Measurements from ENCODE around the gene MRPS27.

Gene MRPS27

DNA sequence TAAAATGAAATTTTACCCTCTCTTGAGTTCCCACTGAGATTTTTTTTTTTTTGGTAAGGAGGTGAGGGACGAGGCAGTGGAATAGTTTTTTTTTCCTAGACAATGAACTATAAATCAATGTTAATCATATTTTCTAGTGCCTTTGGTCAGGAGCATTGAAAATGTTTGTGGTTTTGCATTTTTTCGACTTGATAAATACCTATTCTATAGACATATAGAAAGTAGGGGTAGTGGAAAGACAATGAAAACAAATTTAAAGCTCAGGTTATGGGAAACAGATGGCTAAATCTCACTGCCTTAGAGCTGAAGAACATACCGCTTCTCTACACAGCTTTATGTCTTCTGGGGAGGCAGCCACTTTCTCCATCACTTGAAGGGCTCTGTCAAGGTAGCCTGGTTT, 94.3 kb downstream of the MRPS27 start:
- no peak for DNase-seq

DNA sequence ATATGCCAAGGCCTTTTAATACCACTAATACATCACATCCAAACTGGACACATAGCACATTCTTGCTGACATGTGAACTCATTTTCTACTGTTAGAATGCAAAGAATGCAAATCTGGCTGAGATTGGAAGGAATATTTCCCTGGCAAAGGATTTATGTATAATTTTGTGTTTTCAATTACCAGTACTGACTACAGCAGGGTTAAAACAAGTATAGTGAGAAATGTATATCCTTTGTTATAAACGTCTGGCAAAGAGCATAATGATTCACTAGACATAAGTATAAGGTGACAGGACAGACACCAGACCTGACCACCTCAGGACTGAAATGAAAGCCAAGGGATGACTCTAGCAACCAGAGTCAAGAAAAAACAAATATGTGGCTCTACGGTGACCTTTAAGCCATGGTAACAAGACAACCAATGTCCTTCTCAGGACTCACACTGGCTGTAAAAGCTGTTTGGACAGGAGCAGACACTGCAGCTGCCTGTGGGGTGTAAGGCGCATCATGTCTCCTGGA, 95.0 kb downstream of the MRPS27 start:
- DNase-seq: no peak

GRCh38 chr5:72223371-72223770, 96.7 kb downstream of the MRPS27 start:
- no peak for DNase-seq

- DNase-seq: no peak
These were observed 97.5 kb downstream of the MRPS27 start for GRCh38 chr5:72222521-72222920.

DNA sequence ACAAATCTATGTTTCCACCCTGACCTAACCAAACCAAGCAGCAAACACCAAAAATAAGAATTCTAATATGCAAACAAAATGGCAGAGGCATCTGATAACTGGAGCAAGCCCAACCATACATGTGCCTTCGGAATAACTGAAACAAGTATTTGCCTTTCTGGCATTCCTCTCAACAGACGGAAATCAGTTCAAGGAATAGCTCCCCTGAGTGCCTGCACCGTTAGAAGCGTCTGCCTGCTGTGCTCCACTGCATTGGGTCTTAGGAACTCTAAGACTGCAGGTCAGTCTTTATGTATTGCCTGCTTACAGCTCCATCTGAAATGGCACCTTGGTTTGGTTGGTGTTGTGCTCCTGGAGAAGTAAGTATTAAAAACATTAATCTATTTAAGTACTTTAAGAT, 98.5 kb downstream of the MRPS27 start:
- no peak for DNase-seq

- no peak for DNase-seq
These were observed 98.9 kb downstream of the MRPS27 start for GRCh38 chr5:72221099-72221498.

DNA sequence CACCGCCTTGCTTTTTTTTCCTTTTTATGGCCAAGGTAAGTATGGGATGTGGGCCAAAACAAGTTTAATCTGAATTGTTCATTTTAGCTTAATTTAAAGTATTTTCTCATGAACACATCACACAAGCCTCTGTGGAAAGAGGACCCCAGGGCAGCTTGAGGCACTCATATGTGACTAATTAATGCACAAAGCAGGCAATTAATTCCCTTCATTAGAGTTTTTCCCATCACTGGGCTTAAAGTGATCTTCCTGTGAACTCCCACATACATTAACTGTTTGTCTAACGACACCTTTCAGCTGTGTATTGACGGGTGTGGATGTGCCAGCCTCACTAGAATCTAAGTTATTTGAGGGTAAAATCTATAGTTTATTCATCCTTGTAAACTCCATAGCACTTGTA, 103.3 kb downstream of the MRPS27 start:
- no peak for DNase-seq

DNA sequence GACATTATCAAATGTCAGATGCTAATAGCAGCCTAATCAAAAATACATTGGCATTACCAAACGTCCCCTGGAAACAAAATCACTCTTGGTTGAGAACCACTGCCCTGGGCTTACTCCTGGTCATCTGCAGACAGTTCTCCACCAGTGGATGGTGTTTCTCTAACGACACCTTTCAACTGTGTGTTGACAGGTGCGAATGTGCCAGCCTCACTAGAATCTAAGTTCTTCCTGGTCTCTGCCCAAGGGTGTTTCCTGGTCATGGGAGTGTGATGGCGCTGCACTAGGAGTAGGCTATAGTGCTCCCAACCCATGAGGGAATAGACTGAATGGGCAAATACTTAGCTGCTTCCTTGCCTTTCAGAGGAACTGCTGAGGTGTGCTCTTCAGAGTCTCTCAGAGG, 105.9 kb downstream of the MRPS27 start:
- no peak for DNase-seq

DNA sequence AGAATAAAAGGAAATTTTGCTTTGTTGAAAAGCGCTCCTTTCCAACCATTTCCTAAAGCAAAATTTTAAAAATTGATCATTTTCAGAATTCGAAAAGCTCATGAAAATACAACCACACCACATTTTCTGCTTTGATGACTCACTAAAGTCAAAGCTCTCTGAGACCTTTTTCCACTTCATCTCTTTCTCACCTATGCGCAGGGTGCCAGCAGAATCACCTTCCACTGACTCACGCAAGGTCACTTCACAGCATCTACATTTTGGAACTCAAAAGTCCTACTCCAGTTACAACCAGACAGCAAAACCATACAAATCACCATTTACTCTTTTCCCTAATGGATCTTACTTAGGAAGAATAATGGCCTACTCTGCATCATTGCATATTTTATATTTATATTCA, 106.6 kb downstream of the MRPS27 start:
- no peak for DNase-seq

- no peak for DNase-seq
These were observed 107.9 kb downstream of the MRPS27 start for GRCh38 chr5:72212171-72212570.

- no peak for DNase-seq
These were observed 109.0 kb downstream of the MRPS27 start for GRCh38 chr5:72210888-72211678.

DNA sequence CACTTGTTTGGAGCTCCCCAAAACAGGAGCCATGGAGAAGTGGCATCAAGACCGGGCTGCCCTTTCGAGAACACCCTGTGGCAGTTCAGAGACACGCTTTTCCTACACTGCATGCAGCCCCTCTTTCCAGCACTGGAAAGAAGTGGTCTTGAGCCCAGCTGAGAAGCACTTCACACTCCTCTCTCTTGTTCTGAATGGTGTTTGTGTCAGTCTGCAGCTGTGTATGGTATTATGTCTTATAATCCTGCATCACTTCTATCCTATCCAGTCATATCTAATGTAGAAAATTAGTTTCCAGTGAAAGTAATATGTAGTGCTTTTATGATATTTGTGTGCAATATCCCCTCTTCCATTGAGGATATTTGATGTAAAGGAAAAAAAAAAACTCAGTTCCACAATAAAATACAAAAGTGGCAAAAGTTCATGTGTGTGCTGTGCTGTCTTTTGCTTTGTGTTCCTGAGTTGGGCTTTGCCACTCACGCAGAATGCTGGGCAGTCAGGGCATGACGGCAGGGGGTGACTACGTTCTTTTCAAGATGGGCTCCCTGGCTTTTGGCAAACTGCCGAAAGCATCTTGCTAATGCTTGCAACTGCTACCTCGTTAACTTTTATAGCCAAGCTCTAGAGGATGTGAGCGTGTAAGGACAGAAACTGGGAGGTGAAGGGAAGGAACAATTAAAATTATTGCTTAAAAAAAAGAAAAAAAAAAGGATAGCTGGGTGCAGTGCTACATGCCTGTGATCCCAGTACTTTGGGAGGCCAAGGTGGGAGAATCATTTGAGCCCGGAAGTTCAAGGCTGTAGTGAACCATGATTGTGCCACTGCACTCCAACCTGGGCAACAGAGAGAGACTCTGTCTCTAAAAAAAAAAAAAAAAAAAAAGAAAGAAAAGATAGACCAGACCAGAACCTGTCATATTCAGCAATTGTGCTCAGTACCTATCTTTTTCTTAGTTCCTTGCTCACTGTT, 110.6 kb downstream of the MRPS27 start:
- no peak for DNase-seq

DNA sequence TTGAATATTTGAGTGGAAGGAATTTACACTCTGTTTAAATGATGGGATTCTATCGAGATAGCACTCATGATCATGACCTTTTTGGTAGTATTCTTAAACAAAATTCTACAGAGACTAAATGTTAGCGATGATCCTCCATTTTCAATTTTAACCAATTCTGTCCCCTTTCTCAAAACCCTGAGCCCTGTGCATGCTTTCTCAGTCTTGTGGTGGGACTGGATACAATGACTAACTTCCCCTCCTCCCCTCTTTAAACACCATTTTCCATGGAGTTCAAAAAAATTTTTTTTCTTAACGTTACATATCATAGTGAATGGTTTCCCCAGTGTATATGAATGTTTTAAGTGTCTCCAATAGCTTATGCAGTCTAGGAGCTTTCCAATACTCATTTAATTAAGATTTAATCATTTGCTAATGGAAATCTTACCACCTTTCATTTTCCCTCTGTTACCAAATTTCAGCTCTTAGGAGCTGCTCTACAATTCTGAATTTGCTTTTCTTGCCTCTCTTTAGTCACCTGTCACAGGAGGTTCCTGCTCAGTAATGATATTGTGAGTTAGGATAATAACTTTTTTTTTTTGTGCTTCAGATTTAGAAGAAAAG, 111.6 kb downstream of the MRPS27 start:
- DNase-seq: no peak

GRCh38 chr5:72206994-72207393, 113.0 kb downstream of the MRPS27 start:
- no peak for DNase-seq

DNA sequence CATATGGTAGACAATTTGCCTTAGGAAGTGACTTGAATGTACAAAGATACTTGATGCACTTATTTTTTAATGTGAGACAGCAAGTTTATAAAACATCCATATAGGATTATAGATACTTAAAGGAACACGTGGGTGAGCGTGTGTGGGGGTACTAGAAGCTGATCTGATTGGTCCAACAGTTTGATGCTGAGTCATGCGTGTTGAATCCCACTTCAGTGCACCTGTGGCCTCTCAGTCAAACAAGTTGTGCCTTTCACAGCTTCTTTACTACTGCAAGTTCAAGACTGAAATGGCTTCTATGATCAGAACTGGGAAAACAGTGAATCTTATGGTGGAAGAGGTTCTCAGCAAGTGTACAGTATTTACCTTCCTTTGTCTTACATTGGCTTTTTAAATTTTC, 113.9 kb downstream of the MRPS27 start:
- no peak for DNase-seq

GRCh38 chr5:72205431-72206009, 114.5 kb downstream of the MRPS27 start:
- no peak for DNase-seq

DNA sequence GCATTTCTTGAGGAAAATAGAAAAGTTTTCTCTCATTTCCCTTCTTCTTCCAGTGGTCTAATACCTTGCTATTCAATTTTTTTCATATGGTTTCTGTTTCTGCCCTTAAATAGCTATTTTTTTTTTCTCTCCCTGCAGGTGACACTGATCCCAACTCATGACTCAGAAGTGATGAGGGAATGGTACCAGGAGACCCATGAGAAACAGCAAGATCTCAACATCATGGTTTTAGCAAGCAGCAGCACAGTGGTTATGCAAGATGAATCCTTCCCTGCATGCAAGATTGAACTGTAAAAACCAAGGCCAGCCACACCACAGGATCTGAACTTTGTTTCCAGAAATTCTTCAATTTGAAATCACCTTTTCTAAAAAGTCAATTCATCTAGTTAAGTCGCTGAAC, 115.1 kb downstream of the MRPS27 start:
- no peak for DNase-seq

- no peak for DNase-seq
These were observed 116.7 kb downstream of the MRPS27 start for GRCh38 chr5:72203251-72203845.

GRCh38 chr5:72202331-72202825, 117.7 kb downstream of the MRPS27 start:
- no peak for DNase-seq

GRCh38 chr5:72199681-72200080, 120.4 kb downstream of the MRPS27 start:
- no peak for DNase-seq

- DNase-seq: no peak
These were observed 122.6 kb downstream of the MRPS27 start for GRCh38 chr5:72197393-72197792.

DNA sequence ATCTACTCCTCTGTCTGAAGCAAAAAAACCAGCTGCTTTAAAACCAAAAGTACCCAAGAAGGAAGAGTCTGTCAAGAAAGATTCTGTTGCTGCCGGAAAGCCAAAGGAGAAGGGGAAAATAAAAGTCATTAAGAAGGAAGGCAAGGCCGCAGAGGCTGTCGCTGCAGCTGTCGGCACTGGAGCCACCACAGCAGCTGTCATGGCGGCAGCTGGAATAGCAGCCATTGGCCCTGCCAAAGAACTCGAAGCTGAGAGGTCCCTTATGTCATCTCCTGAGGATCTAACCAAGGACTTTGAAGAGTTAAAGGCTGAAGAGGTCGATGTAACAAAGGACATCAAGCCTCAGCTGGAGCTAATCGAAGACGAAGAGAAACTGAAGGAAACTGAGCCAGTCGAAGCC, 124.5 kb downstream of the MRPS27 start:
- DNase-seq: no peak

All from CD4-positive, alpha-beta T cell treated with Interferon gamma for 1 hour (primary cell).